Stimulated activated CD8-positive, alpha-beta memory T cell treated with anti-CD3 and anti-CD28 coated beads, Interleukin-12 subunit alpha, Interleukin-12 subunit beta, amount 100 ng/mL, for 24 hours (primary cell): ENCODE results near the gene SLC7A10.
"Not testable (repeated sequence)": the region's sequence is repeated elsewhere in the genome, so short reads cannot be mapped to it uniquely, and the experiment has no call there.

ENCODE experiments used
- DNase-seq: peaks from one replicate; pipeline ENCODE4 v3.0.0-alpha.2; 2020; ENCODE audit errors: extremely low read depth

SLC7A10 gene

DNA sequence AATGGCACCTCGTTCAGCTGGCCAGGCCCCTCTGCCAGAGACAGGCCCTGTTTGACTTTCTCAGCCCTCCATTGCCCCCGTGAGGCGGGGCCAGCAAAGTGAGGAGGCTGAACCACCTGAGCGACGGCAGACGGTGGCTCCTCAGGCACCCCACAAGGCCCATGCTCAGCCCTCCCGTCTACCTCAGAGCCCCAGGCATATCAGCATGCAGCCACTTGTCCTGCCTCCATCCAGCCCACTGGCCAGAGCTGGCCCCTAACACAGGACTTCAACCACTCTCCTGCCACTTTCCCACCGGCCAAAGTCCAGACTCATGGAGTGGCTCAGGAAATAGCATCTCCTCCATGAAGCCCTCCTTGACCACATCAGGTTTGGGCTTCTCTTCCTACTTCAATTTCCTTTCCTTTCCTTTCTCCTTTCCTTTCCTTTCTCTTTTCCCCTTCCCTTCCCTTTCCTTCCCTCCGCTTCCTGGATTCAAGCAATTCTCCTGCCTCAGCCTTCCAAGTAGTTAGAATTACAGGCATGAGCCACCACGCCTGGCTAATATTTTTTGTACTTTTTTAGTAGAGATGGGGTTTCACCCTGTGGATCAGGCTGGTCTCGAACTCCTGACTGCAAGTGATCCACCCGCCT lies 9.3 kb downstream of the SLC7A10 start:
- no peak for DNase-seq

- DNase-seq: no peak
Observed at GRCh38 chr19:33215438-33216197, 10.0 kb downstream of the SLC7A10 start.

DNA sequence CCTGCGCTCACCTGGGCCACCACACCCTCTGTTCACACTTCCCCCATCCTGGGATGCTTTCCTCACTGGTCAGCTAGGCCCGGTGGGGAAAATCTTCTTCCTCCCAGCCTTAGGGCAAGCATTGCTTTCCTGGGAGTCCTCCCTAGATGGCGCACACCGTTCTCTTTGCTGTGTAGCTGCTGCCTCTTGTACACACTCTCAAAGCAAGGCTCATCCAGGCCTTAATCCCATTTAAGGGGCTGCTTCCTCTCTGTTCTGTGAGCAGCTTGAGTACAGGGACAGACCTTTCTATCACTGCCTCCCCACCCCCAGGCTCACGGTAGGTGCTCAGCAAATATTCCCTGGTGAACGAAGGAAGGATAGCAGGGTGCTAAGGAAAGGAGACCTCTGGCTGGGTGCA lies 11.1 kb downstream of the SLC7A10 start:
- no peak for DNase-seq

GRCh38 chr19:33212436-33213172 lies 13.0 kb downstream of the SLC7A10 start:
- DNase-seq: no peak

GRCh38 chr19:33211794-33212435 lies 13.7 kb downstream of the SLC7A10 start:
- DNase-seq: no peak

- DNase-seq: no peak
Observed at GRCh38 chr19:33210266-33210940, 15.2 kb downstream of the SLC7A10 start.

DNA sequence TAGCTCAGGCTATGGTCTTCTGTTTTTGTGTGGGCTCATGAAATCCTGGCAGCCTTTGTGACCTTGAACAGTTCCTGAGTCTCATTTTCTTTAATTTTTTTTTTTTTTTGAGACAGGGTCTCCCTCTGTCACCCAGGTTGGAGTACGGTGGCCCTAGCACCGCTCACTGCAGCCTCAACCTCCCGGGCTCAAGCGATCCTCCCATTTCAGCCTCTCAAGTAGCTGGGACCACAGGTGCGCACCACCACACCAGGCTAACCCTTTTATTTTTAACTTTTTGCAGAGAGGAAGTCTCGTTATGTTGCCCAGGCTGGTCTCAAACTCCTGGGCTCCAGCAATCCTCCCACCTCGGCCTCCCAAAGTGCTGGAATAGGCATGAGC lies 15.8 kb downstream of the SLC7A10 start:
- DNase-seq: not testable (repeated sequence)

- DNase-seq: no peak
Observed at GRCh38 chr19:33208904-33209849, 16.5 kb downstream of the SLC7A10 start.

DNA sequence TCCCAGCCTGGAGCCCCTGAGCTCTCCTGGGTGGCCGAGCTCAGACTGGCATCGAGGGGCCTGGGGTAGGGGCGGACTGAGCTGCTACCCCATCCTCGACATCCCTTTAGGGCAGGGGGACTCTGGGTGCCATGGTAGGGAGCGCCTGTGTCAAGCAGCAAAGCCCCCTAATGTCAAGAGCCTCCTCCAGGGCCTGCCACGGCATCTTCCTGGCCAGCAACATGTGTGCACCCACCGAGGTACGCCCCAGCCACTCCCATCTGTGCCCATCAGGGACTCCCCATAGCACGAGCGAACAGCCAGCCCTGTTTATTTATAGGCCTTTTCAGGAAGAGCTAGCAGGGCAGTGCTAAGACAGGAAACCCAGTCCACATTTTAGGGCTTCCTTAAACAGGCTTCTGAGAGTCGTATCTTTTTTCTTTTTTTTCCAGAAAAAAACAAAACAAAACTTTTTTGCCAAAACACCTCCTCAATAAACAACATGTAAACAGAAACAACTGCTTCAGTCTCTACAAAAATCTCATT lies 17.2 kb downstream of the SLC7A10 start:
- DNase-seq: no peak

GRCh38 chr19:33207903-33208302 lies 17.7 kb downstream of the SLC7A10 start:
- no peak for DNase-seq

- no peak for DNase-seq
Observed at GRCh38 chr19:33207040-33207620, 18.5 kb downstream of the SLC7A10 start.

DNA sequence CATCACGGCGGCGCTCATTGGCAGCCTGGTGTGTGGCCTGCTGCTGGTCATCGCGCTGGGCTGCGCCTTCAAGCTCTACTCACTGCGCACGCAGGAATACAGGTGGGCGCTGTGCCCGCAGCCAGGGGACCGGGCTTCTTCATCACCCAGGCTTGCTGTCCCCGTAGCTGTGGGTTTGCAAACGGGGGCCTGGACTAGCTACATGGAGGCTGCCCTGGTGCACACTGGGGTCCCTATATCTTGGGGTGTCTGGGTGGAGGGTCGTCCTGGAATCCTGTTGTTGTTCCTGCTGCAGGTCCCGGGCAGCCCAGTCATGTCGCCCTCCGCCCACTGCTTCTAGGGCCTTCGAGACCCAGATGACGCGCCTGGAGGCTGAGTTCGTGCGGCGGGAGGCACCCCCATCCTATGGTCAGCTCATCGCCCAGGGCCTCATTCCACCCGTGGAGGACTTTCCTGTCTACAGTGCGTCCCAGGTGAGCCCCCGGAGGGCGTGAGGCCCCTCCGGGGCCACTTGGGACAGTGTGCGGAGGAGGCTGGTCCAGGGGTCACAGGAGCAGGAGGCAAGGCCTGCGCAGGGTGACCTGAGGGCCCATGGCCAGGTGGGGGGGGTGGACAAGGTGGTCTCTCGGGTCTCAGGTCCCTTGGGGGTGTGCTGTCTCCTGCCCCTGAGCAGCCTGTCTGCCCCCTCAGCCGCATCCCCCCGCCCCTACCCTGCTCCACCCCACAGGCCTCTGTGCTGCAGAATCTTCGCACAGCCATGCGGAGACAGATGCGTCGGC lies 19.2 kb downstream of the SLC7A10 start:
- no peak for DNase-seq

- DNase-seq: no peak
Observed at GRCh38 chr19:33205531-33206260, 20.0 kb downstream of the SLC7A10 start.

DNA sequence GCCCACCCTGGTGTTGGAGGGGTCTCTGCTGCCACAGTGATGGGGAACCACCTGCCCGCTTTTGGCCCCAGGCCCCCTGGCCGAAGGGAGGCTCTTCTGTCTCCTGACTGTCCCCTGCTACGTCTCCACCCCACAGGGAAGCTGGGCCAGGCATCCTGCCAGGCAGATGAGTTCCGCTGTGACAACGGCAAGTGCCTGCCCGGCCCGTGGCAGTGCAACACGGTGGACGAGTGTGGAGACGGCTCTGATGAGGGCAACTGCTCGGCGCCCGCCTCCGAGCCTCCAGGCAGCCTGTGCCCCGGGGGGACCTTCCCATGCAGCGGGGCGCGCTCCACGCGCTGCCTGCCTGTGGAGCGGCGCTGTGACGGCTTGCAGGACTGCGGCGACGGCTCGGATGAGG lies 20.5 kb downstream of the SLC7A10 start:
- no peak for DNase-seq

GRCh38 chr19:33204136-33204973 lies 21.3 kb downstream of the SLC7A10 start:
- DNase-seq: no peak

GRCh38 chr19:33203529-33203928 lies 22.1 kb downstream of the SLC7A10 start:
- DNase-seq: no peak
